B cell (primary cell): ENCODE data around the gene CXCR6. TPM values are rescaled to one million over a fixed set of nuclear protein-coding genes. Genes with fewer than 3 reads are reported as not detected.

Experiments
- ATAC-seq: fragments of 200-7000 bp; cut with Tn5 transposase; one replicate; pipeline ENCODE4 v1.10.0; 2021; ENCODE audit warnings: low read depth, mild to moderate bottlenecking, moderate number of reproducible peaks, moderate library complexity
- CTCF ChIA-PET: fragments of 350-600 bp; sonication (Branson Sonifier 250); formaldehyde crosslinking; loops from one replicate; lab custom pipeline; 2021; ENCODE audit warnings: antibody characterized with exemption, inconsistent platforms; lab: Charles Lee
- POLR2A ChIA-PET: fragments of 350-600 bp; sonication (Branson Sonifier 250); formaldehyde crosslinking; loops from one replicate; lab custom pipeline; 2021; ENCODE audit warnings: antibody characterized with exemption; lab: Charles Lee
- DNase-seq: peaks from one replicate; pipeline ENCODE4 v3.0.0; 2013
- H2AFZ ChIP-seq: 2 replicates; pipeline ENCODE4 v1.6.1; 2012; ENCODE audit warnings: mild to moderate bottlenecking, low read depth, low read length; ENCODE audit not compliant: insufficient read depth, poor library complexity, severe bottlenecking
- H3K27ac ChIP-seq, 2 donors: 1 replicate in 1 of 2; 2 replicates in 1 of 2; pipeline ENCODE4 v1.5.1; 2012 to 2013; ENCODE audit warnings: low read length in 2 of 2, mild to moderate bottlenecking in 2 of 2, moderate library complexity in 1 of 2
- H3K27me3 ChIP-seq, 4 experiments: fragments of 200-600 bp in 1 of 4; sonication (generic) in 1 of 4; replicated peaks in 1 of 4; 1 replicate in 2 of 4; 2 replicates in 2 of 4; pipeline versions ENCODE4 v1.6.1 to v1.7.0; 2013 to 2016; ENCODE audit warnings: low read length in 3 of 4, mild to moderate bottlenecking in 2 of 4, mixed read lengths in 1 of 4, moderate library complexity in 1 of 4; ENCODE audit not compliant: insufficient read depth in 4 of 4, control insufficient read depth in 3 of 4; ENCODE audit errors: control extremely low read depth in 1 of 4
- H3K36me3 ChIP-seq, 2 experiments: replicated peaks in 1 of 2; 1 replicate in 1 of 2; 2 replicates in 1 of 2; pipeline versions ENCODE4 v1.6.1 to v1.7.1; 2013; ENCODE audit warnings: low read length in 1 of 2; ENCODE audit not compliant: insufficient read depth in 2 of 2, control insufficient read depth in 1 of 2; ENCODE audit errors: control extremely low read depth in 1 of 2, extremely low read depth in 1 of 2
- H3K4me1 ChIP-seq, 2 donors: fragments of 200-600 bp in 1 of 2; sonication (generic) in 1 of 2; 1 replicate in 1 of 2; 2 replicates in 1 of 2; pipeline versions ENCODE4 v1.5.1 to v1.6.1; 2013 to 2017; ENCODE audit warnings: low read length in 2 of 2; ENCODE audit not compliant: control insufficient read depth in 2 of 2, insufficient read depth in 2 of 2
- H3K4me2 ChIP-seq: replicated peaks from 2 replicates; pipeline ENCODE3; 2012; ENCODE audit warnings: mild to moderate bottlenecking, low read depth, low read length; ENCODE audit not compliant: poor library complexity, severe bottlenecking
- H3K4me3 ChIP-seq, 5 experiments: fragments of 200-600 bp in 1 of 5; sonication (generic) in 1 of 5; 1 replicate in 3 of 5; 2 replicates in 2 of 5; pipeline versions ENCODE4 v1.5.1 to v1.7.0; 2011 to 2016; ENCODE audit warnings: low read length in 4 of 5, mild to moderate bottlenecking in 4 of 5, low read depth in 2 of 5, control low read depth in 1 of 5, moderate library complexity in 1 of 5; ENCODE audit not compliant: insufficient read depth in 1 of 5; ENCODE audit errors: control extremely low read depth in 1 of 5, extremely low read depth in 1 of 5
- H3K79me2 ChIP-seq: fragments of 200-600 bp; sonication (generic); one replicate; pipeline ENCODE4 v1.6.0; 2016; ENCODE audit warnings: low read length; ENCODE audit not compliant: control insufficient read depth, insufficient read depth
- H3K9ac ChIP-seq: fragments of 200-600 bp; sonication (generic); 2 replicates; pipeline ENCODE4 v1.6.1; 2017; ENCODE audit warnings: mild to moderate bottlenecking, low read length, moderate library complexity
- H3K9me3 ChIP-seq, 3 donors: one replicate each; pipeline versions ENCODE4 v1.6.1 to v1.7.1; 2013; ENCODE audit warnings: low read length in 2 of 3; ENCODE audit not compliant: control insufficient read depth in 2 of 3, insufficient read depth in 1 of 3; ENCODE audit errors: control extremely low read depth in 1 of 3
- H4K20me1 ChIP-seq: 2 replicates; pipeline ENCODE4 v1.6.0; 2012; ENCODE audit warnings: mild to moderate bottlenecking, low read length; ENCODE audit not compliant: insufficient read depth, control insufficient read depth, poor library complexity, severe bottlenecking
- H3K27ac Mint-ChIP-seq: one replicate; pipeline ENCODE4 v1.8.0; 2021; ENCODE audit warnings: mixed read lengths
- H3K27me3 Mint-ChIP-seq: one replicate; pipeline ENCODE4 v1.8.0; 2021; ENCODE audit warnings: mixed read lengths
- H3K4me1 Mint-ChIP-seq: one replicate; pipeline ENCODE4 v1.8.0; 2021; ENCODE audit warnings: mixed read lengths
- H3K4me3 Mint-ChIP-seq: one replicate; pipeline ENCODE4 v1.8.0; 2021; ENCODE audit warnings: mixed read lengths
- H3K9me3 Mint-ChIP-seq: one replicate; pipeline ENCODE4 v1.8.0; 2022; ENCODE audit warnings: mixed read lengths; ENCODE audit not compliant: insufficient read depth
- CTCF ChIP-seq: fragments of 200-600 bp; IDR thresholded peaks from one replicate; pipeline ENCODE4 v1.8.0; 2022; ENCODE audit warnings: antibody characterized with exemption, mild to moderate bottlenecking
- EZH2 ChIP-seq: IDR thresholded peaks from 2 replicates; pipeline ENCODE4 v1.6.1; 2012; ENCODE audit warnings: borderline replicate concordance, low read depth, mild to moderate bottlenecking, moderate library complexity, low read length; ENCODE audit not compliant: insufficient read depth, poor library complexity, severe bottlenecking
- WGBS: methylation state at CpG from one replicate; pipeline ENCODE4 v1.1.5; 2013; ENCODE audit warnings: missing lambda C conversion rate; ENCODE audit not compliant: insufficient coverage; 5-methylcytosine and 5-hydroxymethylcytosine counted together
- intact Hi-C: fragments of 100-400 bp; cut with micrococcal nuclease; formaldehyde crosslinking; loops from one replicate; pipeline ENCODE4 v1.10.0; 2022
- polyA plus RNA-seq: library from polyadenylated mRNA; depleted of rRNA; stranded (reverse); fragments of >200 nt; gene quantifications from 2 replicates; pipeline ENCODE4 v1.2.3, GENCODE V29; 2012
- total RNA-seq, 2 donors: library from RNA; stranded (reverse); fragments of 120-200 nt in 1 of 2; gene quantifications; 1 replicate in 1 of 2; 2 replicates in 1 of 2; pipeline versions ENCODE4 v1.2.3 to v1.2.4, GENCODE V29; 2013 to 2022

The CXCR6 gene
- total and polyA plus RNA-seq, 2 donors (not counting 1 experiment from before 2014, with no cell fraction given), result not detected

- peak overlapping the region in 1 of 5 experiments; percentile 23 for H3K4me3 ChIP-seq
- CTCF ChIA-PET, result no interaction called here
These were observed 27.6 kb upstream of the CXCR6 start for GRCh38 chr3:45915518-45916231.

More at GRCh38 chr3:45915518-45916231, 27.6 kb upstream of the CXCR6 start:
- no peaks in the 10 kb centered on the region for H3K27me3 ChIP-seq
- Mint-ChIP-seq H3K4me3 (peak overlapping the region; percentile 52), H3K9me3 (no peaks in the 10 kb centered on the region), H3K27me3 (no peaks in the 10 kb centered on the region), H3K4me1 (peaks cover 20% of the 10 kb centered on the region), H3K27ac (peak overlapping the region; percentile 57)
- peak overlapping the region; percentile 48 for H3K4me2 ChIP-seq
- intact Hi-C loops, result no loop called here
- DNase-seq (peak; percentile 21), ATAC-seq (peak; percentile 71)
- H3K79me2 ChIP-seq, result no peaks in the 10 kb centered on the region
- no peak overlapping the region for H3K27ac ChIP-seq
- no peaks in the 10 kb centered on the region for H4K20me1 ChIP-seq
- H3K36me3 ChIP-seq, result peaks cover 2 to 9% of the 10 kb centered on the region in 2 experiments
- peaks cover 6 to 24% of the 10 kb centered on the region in 2 donors for H3K4me1 ChIP-seq
- TF ChIP-seq EZH2 (no peak), CTCF (no peak)
- no peaks in the 10 kb centered on the region for H3K9me3 ChIP-seq
- POLR2A ChIA-PET, result no interaction called here
- WGBS, result 48% methylated on average over 6 of the region's 13 CpGs
- H3K9ac ChIP-seq, result no peak overlapping the region
- H2AFZ ChIP-seq, result peak overlapping the region; percentile 5
